ENCODE results near the gene ELL3. TPM values are rescaled to one million over a fixed set of nuclear protein-coding genes. Genes with fewer than 3 reads are reported as not detected.
"Not testable (repeated sequence)": the region's sequence is repeated elsewhere in the genome, so short reads cannot be mapped to it uniquely, and the experiment has no call there.

ELL3 gene, protein sequence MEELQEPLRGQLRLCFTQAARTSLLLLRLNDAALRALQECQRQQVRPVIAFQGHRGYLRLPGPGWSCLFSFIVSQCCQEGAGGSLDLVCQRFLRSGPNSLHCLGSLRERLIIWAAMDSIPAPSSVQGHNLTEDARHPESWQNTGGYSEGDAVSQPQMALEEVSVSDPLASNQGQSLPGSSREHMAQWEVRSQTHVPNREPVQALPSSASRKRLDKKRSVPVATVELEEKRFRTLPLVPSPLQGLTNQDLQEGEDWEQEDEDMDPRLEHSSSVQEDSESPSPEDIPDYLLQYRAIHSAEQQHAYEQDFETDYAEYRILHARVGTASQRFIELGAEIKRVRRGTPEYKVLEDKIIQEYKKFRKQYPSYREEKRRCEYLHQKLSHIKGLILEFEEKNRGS
- total RNA-seq = 1 to 10 TPM in 1 of 2 experiments, under 1 TPM in 1; 0.49 to 1.0 TPM

DNA sequence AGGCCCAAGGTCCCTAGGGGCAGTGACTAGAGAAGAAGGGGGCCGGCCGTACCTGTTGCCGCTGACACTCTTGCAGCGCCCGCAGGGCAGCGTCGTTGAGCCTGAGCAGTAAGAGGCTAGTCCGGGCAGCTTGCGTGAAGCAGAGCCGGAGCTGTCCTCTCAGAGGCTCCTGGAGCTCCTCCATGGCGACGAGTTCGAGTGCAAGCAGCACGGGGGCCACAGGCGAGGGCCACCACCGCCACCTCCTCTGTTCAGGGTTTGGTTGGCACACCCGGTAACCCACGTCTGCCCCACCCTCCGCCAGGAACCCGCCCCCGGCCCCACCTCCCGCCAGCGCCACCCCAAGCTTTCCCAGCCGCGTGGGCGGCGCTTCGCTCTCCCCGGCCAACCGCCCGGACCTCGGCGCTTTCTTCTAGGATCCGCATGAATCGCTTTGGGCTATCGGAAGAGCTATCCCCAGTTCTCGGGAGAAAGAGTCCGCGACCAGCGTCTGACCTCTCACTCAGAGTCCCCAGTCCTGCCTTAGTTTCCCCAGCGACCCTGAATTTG lies at the start of gene ELL3:
TSS of gene ELL3 (minus strand) at position 249 of the 549 bp plus-strand sequence. CDS start at position 184, 65 bp downstream.
- DNase-seq (peak; percentile 76), ATAC-seq (peak; percentile 78)
- CTCF ChIA-PET = interaction anchor here (0.9 to 3.8 kb wide), 14 partner anchors 8 to 405 kb away, joined by 3 to 39 read pairs (median 4); partner anchors contain the start of genes HYPK, SERF2 and SERINC4

DNA sequence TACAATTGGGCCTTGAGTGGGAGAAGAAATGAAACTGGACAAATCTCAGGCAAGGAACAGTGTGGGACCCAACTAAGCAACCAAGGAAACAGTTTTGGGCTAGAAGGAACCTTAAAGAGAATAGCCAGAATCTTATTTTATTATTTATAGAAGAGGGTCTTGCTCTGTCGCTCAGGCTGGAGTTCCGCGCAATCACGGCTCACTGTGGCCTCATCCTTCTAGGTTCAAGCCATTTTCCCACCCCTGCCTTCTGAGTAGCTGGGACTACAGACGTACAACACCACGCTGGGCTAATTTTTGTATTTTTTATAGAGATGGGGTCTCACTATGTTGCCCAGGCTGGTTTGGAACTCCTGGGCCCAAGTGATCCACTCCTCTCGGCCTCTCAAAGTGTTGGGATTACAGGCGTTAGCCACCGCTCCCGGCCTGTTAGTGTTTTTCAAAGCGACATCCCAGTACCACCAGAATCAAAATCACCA lies 49.3 kb upstream of the ELL3 start:
- Mint-ChIP-seq H3K27ac (peak overlapping the region; percentile 98), H3K27me3 (no peaks in the 10 kb centered on the region)

More for the DNA sequence above, at the start of gene ELL3:
- peak within 1 kb of the TSS; percentile 81 for H3K4me3 Mint-ChIP-seq
- H3K4me1 Mint-ChIP-seq = peaks cover 19% of the 10 kb centered on the region
- H3K36me3 Mint-ChIP-seq = peaks cover 11% of the 10 kb centered on the region
- H3K9me3 Mint-ChIP-seq (ENCODE audit: low read depth) = no peaks in the 10 kb centered on the region
- peak within 1 kb of the TSS; percentile 80 for H3K27ac Mint-ChIP-seq
- H3K27me3 Mint-ChIP-seq = peaks cover 18% of the 10 kb centered on the region

DNA sequence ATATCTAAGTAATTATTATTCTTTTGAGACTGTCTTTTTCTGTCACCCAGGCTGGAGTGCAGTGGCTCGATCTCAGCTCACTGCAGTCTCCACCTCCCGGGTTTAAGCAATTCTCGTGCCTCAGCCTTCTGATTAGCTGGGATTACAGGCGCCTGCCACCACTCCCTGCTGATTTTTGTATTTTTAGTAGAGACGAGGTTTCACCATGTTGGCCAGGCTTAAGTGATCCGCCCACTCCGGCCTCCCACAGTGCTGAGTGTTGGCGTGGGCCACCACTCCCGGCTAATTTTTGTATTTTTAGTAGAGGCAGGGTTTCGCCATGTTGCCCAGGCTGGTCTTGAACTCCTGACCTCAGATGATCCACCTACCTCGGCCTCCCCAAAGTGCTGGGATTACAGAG lies 48.5 kb upstream of the ELL3 start:
- CTCF ChIA-PET = interaction anchor here (0.9 to 2.1 kb wide), 2 partner anchors 11 to 30 kb away, joined by 3 to 5 read pairs; no protein-coding TSS in a partner anchor
- H3K27ac Mint-ChIP-seq = peak overlapping the region; percentile 98
- not testable (repeated sequence) for H3K27me3 Mint-ChIP-seq; ATAC-seq; DNase-seq; H3K9me3 Mint-ChIP-seq (ENCODE audit: low read depth); H3K4me3 Mint-ChIP-seq
- peaks cover 55% of the 10 kb centered on the region for H3K4me1 Mint-ChIP-seq
- peaks cover 37% of the 10 kb centered on the region for H3K36me3 Mint-ChIP-seq

More for the DNA sequence above, 49.3 kb upstream of the ELL3 start:
- DNase-seq = no peak
- peak overlapping the region; percentile 98 for H3K4me3 Mint-ChIP-seq
- no peaks in the 10 kb centered on the region for H3K9me3 Mint-ChIP-seq (ENCODE audit: low read depth)
- H3K4me1 Mint-ChIP-seq = peaks cover 61% of the 10 kb centered on the region
- CTCF ChIA-PET = interaction anchor here (0.9 to 2.1 kb wide), 2 partner anchors 11 to 31 kb away, joined by 3 to 5 read pairs; no protein-coding TSS in a partner anchor
- no peak for ATAC-seq
- peaks cover 37% of the 10 kb centered on the region for H3K36me3 Mint-ChIP-seq

DNA sequence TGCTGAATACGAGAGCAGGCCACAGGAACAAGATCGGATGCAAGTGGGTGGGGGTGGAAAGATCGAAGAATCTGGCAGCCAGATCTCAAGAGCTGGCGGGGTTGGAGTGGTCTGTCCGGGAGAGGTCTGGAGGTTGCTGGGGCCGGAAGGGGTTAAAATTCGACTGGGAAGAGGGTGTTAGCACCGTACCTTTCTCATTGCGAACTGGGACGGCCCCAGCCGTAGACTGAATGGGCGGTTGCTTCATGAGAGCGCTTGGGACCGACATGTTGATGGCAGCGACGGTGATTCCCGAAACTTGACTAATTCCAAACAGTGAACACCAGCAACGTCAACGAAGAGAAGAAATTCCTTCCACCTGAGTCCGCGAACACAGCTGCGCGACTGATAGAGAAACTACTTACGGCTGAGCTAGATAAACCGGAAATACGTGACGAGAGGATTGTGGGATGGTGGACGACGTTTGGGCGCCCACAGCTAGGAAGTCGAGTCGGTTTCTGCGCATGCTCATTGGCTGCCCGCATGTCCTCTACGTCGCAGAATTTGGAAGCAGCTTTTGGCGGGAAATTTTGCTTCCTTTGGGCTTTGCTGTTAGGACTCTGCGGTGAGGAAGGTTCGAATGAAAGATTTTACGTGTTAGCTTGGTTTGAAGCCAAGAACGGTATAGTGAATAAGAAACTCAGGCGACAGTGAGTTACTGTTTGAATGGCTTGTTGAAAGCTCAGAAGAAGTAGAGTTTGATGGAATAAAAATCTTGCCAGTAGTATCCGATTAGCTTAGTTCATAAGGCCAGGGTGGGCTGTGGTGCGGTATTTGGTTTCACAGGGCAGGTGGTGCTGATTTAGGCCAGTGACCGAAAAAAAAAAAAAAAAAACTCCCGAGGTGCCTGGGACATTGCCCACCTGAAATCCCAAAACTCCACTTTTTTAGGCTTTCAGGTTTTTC lies 47.8 kb upstream of the ELL3 start, which contains the start of gene MFAP1:
TSS of gene MFAP1 (minus strand) at position 389 of the 945 bp plus-strand sequence. CDS start at position 268, 121 bp downstream.
- ATAC-seq = peak; percentile 87
- CTCF ChIA-PET = interaction anchor here (1.2 to 2.1 kb wide), 2 partner anchors 12 to 24 kb away, joined by 3 to 5 read pairs; partner anchors contain the start of gene HYPK
- H3K27ac Mint-ChIP-seq = peak within 1 kb of the TSS; percentile 98
- peaks cover 32% of the 10 kb centered on the region for H3K36me3 Mint-ChIP-seq
- peak; percentile 96 for DNase-seq
- H3K4me1 Mint-ChIP-seq = peaks cover 51% of the 10 kb centered on the region
- H3K27me3 Mint-ChIP-seq = no peaks in the 10 kb centered on the region
- H3K4me3 Mint-ChIP-seq = peak within 1 kb of the TSS; percentile 97
- H3K9me3 Mint-ChIP-seq (ENCODE audit: low read depth) = no peaks in the 10 kb centered on the region

DNA sequence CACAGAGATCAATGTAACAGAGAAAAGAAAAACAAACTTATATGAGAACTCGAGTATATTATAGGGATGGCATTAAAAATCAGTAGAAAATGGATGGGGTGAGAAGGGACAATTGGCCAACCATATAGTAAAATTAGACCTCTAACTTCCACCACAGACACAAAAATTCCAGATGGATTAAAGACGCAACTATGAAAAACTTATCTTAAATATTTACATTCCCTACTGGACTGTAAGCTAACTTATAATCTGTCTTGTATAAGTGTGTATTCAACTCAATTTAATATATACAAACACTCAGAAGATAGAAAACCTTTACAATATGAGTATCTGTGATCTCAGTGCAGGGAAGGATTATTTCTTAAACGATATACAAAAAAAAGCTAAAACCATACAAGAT lies 44.7 kb upstream of the ELL3 start:
- DNase-seq (no peak), ATAC-seq (no peak)
- no peaks in the 10 kb centered on the region for H3K9me3 Mint-ChIP-seq (ENCODE audit: low read depth)
- peaks cover 20% of the 10 kb centered on the region for H3K36me3 Mint-ChIP-seq
- peak overlapping the region; percentile 14 for H3K4me3 Mint-ChIP-seq
- CTCF ChIA-PET = interaction anchor here (0.8 to 1.9 kb wide), 5 partner anchors 12 to 45 kb away, joined by 3 to 5 read pairs (median 3); partner anchors contain the start of genes ELL3 and HYPK
- no peaks in the 10 kb centered on the region for H3K27me3 Mint-ChIP-seq
- peaks cover 46% of the 10 kb centered on the region for H3K4me1 Mint-ChIP-seq
- peak overlapping the region; percentile 65 for H3K27ac Mint-ChIP-seq

DNA sequence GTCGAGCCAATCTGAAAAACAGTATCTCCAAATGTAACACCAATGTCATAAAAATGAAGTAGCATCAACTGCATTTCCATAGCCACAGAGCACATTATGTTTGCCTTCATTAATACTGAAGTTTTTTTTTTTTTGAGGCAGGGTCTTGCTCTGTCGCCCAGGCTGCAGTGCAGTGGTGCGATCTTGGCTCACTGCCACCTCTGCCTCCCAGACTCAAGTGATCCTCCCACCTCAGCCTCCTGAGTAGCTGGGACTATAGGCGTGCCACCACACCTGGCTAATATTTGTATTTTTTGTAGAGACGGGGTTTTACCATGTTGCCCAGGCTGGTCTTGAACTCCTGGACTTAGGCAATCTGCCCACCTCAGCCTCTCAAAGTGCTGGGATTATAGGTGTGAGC lies 38.3 kb upstream of the ELL3 start:
- ATAC-seq; H3K27ac Mint-ChIP-seq; CTCF ChIA-PET; H3K9me3 Mint-ChIP-seq (ENCODE audit: low read depth); H3K4me3 Mint-ChIP-seq; DNase-seq; H3K27me3 Mint-ChIP-seq: not testable (repeated sequence)
- H3K4me1 Mint-ChIP-seq = peaks cover 15% of the 10 kb centered on the region
- H3K36me3 Mint-ChIP-seq = peaks cover 42% of the 10 kb centered on the region

DNA sequence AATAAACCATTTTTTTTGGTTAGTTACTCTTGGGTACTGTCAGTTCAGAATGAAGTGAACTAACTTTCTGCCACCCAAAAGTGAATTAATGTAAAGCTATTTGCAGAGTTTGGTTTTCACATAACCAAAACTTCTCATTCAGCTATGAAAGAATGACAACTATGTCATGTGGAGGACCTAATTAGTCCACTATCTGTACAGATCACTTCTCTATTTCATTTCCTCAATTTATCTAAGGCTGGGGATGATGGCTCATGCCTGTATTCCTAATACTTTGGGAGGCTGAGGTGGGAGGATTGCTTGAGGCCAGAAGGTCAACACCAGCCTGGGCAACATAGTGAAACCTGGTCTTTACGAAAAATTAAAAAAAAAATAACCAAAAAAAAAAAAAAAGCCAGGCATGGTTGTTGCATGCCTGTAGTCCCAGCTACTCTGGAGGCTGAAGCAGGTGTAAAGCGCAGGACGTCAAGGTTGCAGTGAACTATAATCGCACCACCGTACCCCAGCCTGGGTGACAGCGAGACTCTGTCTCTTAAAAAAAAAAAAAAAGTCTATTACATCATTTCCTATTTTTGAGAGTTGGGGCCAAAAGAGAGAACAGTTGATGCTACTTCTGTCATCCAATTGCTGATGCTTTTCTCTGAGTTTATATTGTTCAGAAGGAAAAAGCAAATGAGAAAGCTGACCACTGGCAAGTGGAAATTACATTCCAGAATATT lies 32.4 kb upstream of the ELL3 start:
- H3K36me3 Mint-ChIP-seq = peaks cover 64% of the 10 kb centered on the region
- ATAC-seq (no peak), DNase-seq (no peak)
- CTCF ChIA-PET = interaction anchor here (1.0 kb wide), 1 partner anchor 13 kb away, joined by 5 read pairs; no protein-coding TSS in a partner anchor
- no peaks in the 10 kb centered on the region for H3K9me3 Mint-ChIP-seq (ENCODE audit: low read depth)
- no peak overlapping the region for H3K4me3 Mint-ChIP-seq
- H3K27me3 Mint-ChIP-seq = no peaks in the 10 kb centered on the region
- no peak overlapping the region for H3K27ac Mint-ChIP-seq
- peaks cover 6% of the 10 kb centered on the region for H3K4me1 Mint-ChIP-seq

DNA sequence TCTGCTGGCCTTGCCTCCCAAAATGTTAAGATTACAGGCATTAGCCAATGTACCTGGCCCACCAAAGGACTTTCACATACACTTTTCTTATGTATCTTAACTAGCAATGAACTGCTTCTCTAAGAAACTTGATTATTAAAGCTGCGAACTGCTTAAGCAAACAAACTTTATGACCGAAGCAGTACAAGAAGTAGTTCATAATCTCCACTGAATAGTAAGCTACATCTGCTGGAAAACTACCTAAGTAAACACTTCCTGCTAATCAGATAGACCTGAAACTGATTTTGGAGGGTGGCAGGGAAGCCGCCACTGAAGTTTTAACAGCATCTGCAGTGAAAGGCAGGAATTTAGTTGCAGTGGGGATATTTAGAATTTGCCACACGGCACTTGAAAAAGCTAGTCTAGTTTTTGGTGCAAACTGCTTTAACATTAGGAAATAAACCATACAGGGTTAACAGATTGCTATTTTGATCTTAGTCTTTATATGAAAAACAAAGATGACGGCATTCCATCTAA lies 31.7 kb upstream of the ELL3 start:
- Mint-ChIP-seq H3K4me1 (peaks cover 6% of the 10 kb centered on the region), H3K27ac (no peak overlapping the region), H3K9me3 (ENCODE audit: low read depth) (no peaks in the 10 kb centered on the region), H3K27me3 (no peaks in the 10 kb centered on the region), H3K36me3 (peaks cover 59% of the 10 kb centered on the region), H3K4me3 (no peak overlapping the region)
- no peak for DNase-seq
- CTCF ChIA-PET = no interaction called here
- ATAC-seq = no peak

DNA sequence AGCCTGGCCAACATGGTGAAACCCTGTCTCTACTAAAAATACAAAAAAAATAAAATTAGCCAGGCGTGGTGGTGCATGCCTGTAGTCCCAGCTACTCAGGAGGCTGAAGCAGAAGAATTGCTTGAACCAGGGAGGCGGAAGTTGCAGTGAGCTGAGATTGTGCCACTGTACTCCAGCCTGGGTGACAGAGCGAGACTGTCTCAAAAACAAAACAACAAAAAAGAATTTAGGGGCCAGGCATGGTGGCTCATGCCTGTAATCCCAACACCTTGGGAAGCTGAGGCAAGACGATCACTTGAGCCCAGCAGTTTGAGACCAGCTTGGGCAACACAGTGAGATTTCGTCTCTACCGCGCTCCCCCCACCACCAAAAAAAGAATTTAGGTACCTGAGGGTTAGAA lies 25.9 kb upstream of the ELL3 start:
- DNase-seq; H3K4me3 Mint-ChIP-seq; H3K27me3 Mint-ChIP-seq; CTCF ChIA-PET; H3K27ac Mint-ChIP-seq; ATAC-seq; H3K9me3 Mint-ChIP-seq (ENCODE audit: low read depth): not testable (repeated sequence)
- Mint-ChIP-seq H3K4me1 (peaks cover 33% of the 10 kb centered on the region), H3K36me3 (peaks cover 62% of the 10 kb centered on the region)

DNA sequence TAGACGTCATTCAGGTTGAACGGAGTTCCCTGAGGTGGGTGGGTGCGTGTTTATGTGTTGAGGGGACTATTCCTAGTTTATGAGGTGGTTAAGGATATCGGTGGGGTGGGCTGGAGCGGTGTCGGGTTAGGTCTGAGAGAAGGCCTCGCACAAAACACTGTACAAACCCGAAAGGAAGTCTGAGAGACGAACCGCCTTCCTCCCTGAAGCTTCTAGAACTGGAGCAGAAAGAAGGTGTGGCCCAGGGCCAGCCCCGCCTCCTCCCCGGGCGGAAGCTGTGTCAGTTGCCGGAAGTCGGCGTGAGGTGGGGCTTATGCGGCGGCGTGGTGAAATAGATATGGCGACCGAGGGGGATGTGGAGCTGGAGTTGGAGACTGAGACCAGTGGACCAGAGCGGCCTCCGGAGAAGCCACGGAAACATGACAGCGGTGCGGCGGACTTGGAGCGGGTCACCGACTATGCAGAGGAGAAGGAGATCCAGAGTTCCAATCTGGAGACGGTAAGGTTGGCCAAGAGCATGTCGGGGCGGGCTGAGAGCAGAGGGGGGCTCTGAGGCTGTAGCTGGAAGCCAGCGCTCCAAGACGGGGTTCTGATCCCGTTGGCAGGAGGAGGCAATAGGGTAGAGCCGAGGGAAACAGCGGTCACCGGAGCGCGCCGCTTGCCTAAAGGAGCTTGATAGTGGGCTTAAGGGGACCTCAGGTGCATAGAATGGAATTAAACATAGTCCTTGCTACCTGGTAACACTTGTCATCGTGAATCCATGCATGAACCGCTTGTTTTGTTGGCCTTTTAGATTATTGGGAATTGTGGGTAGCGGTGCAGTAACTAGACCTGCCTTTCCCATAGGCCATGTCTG lies 23.7 kb upstream of the ELL3 start, which contains the start of gene HYPK:
TSS of gene HYPK (plus strand) at position 314 of the 856 bp plus-strand sequence. CDS start at position 338, 24 bp downstream.
- H3K27ac Mint-ChIP-seq = peak within 1 kb of the TSS; percentile 95
- H3K4me1 Mint-ChIP-seq = peaks cover 42% of the 10 kb centered on the region
- H3K27me3 Mint-ChIP-seq = no peaks in the 10 kb centered on the region

DNA sequence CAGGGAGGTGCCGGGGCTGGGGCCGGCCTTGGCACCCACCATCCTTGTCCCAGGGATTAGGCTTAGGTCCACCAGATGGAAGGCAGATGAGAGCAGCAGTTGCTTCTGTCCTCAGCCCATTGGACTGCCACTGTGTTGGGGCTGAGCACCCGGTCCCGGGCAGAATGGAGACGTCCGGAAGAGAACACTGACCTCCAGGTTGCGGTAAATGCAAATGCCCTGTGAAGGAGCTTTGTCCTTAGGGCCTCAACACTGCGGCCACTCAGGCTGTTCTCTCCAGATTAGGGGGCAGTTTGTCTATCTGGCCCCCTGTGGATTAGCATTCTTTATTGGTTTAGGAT lies 23.1 kb upstream of the ELL3 start, which contains the start of gene SERINC4:
TSS of gene SERINC4 (minus strand) at position 276 of the 341 bp plus-strand sequence. CDS start at position 42, 234 bp downstream.
- Mint-ChIP-seq H3K9me3 (ENCODE audit: low read depth) (no peaks in the 10 kb centered on the region), H3K27me3 (no peaks in the 10 kb centered on the region), H3K36me3 (peaks cover 54% of the 10 kb centered on the region), H3K4me3 (peak within 1 kb of the TSS; percentile 88), H3K27ac (peak within 1 kb of the TSS; percentile 95), H3K4me1 (peaks cover 47% of the 10 kb centered on the region)
- ATAC-seq = no peak
- CTCF ChIA-PET = interaction anchor here (1.1 to 1.6 kb wide), 2 partner anchors 23 to 30 kb away, joined by 3 to 6 read pairs; partner anchors contain the start of gene ELL3
- no peak for DNase-seq

More for the DNA sequence above, 23.7 kb upstream of the ELL3 start, which contains the start of gene HYPK:
- CTCF ChIA-PET = interaction anchor here (0.6 to 1.6 kb wide), 5 partner anchors 10 to 30 kb away, joined by 3 to 6 read pairs (median 3); partner anchors contain the start of genes ELL3 and MFAP1
- Mint-ChIP-seq H3K36me3 (peaks cover 54% of the 10 kb centered on the region), H3K9me3 (ENCODE audit: low read depth) (no peaks in the 10 kb centered on the region), H3K4me3 (peak within 1 kb of the TSS; percentile 88)
- ATAC-seq (peak; percentile 98), DNase-seq (peak; percentile 95)
